SW480 (cell line): ENCODE measurements around the gene MRPL11.
"Not testable (repeated sequence)": the region's sequence is repeated elsewhere in the genome, so short reads cannot be mapped to it uniquely, and the experiment has no call there.

ENCODE experiments used
- DNase-seq: peaks from one replicate; pipeline ENCODE4 v3.0.0-alpha.2; 2016; ENCODE audit warnings: low spot score

The MRPL11 gene

GRCh38 chr11:66467034-66467659 lies 28.5 kb upstream of the MRPL11 start:
- no peak for DNase-seq

- DNase-seq, result peak; percentile 83
Observed at GRCh38 chr11:66466225-66467033, 27.8 kb upstream of the MRPL11 start, which contains the start of gene PELI3. PELI3 (plus strand) TSS chr11:66466905; CDS start chr11:66468129, 1,224 bp downstream.

- DNase-seq, result no peak
Observed at GRCh38 chr11:66465373-66466224, 27.0 kb upstream of the MRPL11 start.

GRCh38 chr11:66464916-66465315 lies 26.3 kb upstream of the MRPL11 start:
- DNase-seq, result no peak

GRCh38 chr11:66464116-66464515 lies 25.5 kb upstream of the MRPL11 start:
- not testable (repeated sequence) for DNase-seq

GRCh38 chr11:66462911-66463310 lies 24.3 kb upstream of the MRPL11 start:
- no peak for DNase-seq

GRCh38 chr11:66462010-66462409 lies 23.4 kb upstream of the MRPL11 start:
- DNase-seq, result no peak

- no peak for DNase-seq
Observed at GRCh38 chr11:66459138-66459778, 20.6 kb upstream of the MRPL11 start.

- DNase-seq, result no peak
Observed at GRCh38 chr11:66457826-66458225, 19.2 kb upstream of the MRPL11 start.

- DNase-seq, result no peak
Observed at GRCh38 chr11:66454828-66455227, 16.2 kb upstream of the MRPL11 start.

GRCh38 chr11:66454247-66454646 lies 15.6 kb upstream of the MRPL11 start:
- no peak for DNase-seq

- DNase-seq, result no peak
Observed at GRCh38 chr11:66451663-66452062, 13.0 kb upstream of the MRPL11 start.

- DNase-seq, result no peak
Observed at GRCh38 chr11:66450560-66450959, 11.9 kb upstream of the MRPL11 start.

- no peak for DNase-seq
Observed at GRCh38 chr11:66448523-66448922, 9.9 kb upstream of the MRPL11 start.

- no peak for DNase-seq
Observed at GRCh38 chr11:66447012-66447411, 8.4 kb upstream of the MRPL11 start.

GRCh38 chr11:66443602-66444001 lies 5.0 kb upstream of the MRPL11 start:
- DNase-seq, result peak; percentile 55

- DNase-seq, result not testable (repeated sequence)
Observed at GRCh38 chr11:66440940-66441282, 2.3 kb upstream of the MRPL11 start.

- DNase-seq, result not testable (repeated sequence)
Observed at GRCh38 chr11:66440101-66440939, 1.7 kb upstream of the MRPL11 start.

- DNase-seq, result no peak
Observed at GRCh38 chr11:66437979-66438503, 607 bp downstream of the MRPL11 start.

GRCh38 chr11:66432597-66432996 lies 6.1 kb downstream of the MRPL11 start:
- no peak for DNase-seq

- not testable (repeated sequence) for DNase-seq
Observed at GRCh38 chr11:66431871-66432329, 6.7 kb downstream of the MRPL11 start.
